GM18868 (cell line): ENCODE measurements around the gene ENTHD1.

ENCODE experiments used
- ATAC-seq: cut with Tn5 transposase; IDR thresholded peaks from one replicate; pipeline ENCODE4 v1.9.1; 2021; ENCODE audit warnings: mild to moderate bottlenecking, moderate library complexity; ENCODE audit not compliant: unreplicated experiment

The ENTHD1 gene

GRCh38 chr22:39893526-39893925, at the start of gene ENTHD1:
Gene ENTHD1, minus strand, starts transcription at chr22:39893760. Its CDS starts 6,012 bp downstream, at chr22:39887748.
- ATAC-seq: no peak

- no peak for ATAC-seq
These were observed 49.8 kb upstream of the ENTHD1 start for GRCh38 chr22:39943337-39943736.

- ATAC-seq: no peak
These were observed 49.1 kb upstream of the ENTHD1 start for GRCh38 chr22:39942439-39943230.

GRCh38 chr22:39941601-39942000, 48.0 kb upstream of the ENTHD1 start:
- no peak for ATAC-seq

- no peak for ATAC-seq
These were observed 47.3 kb upstream of the ENTHD1 start for GRCh38 chr22:39940757-39941305.

- ATAC-seq: no peak
These were observed 46.3 kb upstream of the ENTHD1 start for GRCh38 chr22:39939830-39940229.

- no peak for ATAC-seq
These were observed 45.0 kb upstream of the ENTHD1 start for GRCh38 chr22:39938509-39939111.

GRCh38 chr22:39937906-39938305, 44.3 kb upstream of the ENTHD1 start:
- ATAC-seq: no peak

- no peak for ATAC-seq
These were observed 43.1 kb upstream of the ENTHD1 start for GRCh38 chr22:39936523-39937145.

- ATAC-seq: no peak
These were observed 42.1 kb upstream of the ENTHD1 start for GRCh38 chr22:39935612-39936011.

GRCh38 chr22:39935116-39935515, 41.6 kb upstream of the ENTHD1 start:
- ATAC-seq: no peak

- ATAC-seq: no peak
These were observed 40.2 kb upstream of the ENTHD1 start for GRCh38 chr22:39933741-39934140.

- ATAC-seq: no peak
These were observed 39.5 kb upstream of the ENTHD1 start for GRCh38 chr22:39932918-39933649.

GRCh38 chr22:39932166-39932565, 38.6 kb upstream of the ENTHD1 start:
- ATAC-seq: no peak

- no peak for ATAC-seq
These were observed 37.7 kb upstream of the ENTHD1 start for GRCh38 chr22:39931251-39931650.

GRCh38 chr22:39928536-39929520, 35.3 kb upstream of the ENTHD1 start:
- no peak for ATAC-seq

- ATAC-seq: no peak
These were observed 34.0 kb upstream of the ENTHD1 start for GRCh38 chr22:39927544-39927943.

GRCh38 chr22:39926753-39927152, 33.2 kb upstream of the ENTHD1 start:
- no peak for ATAC-seq

GRCh38 chr22:39925909-39926679, 32.5 kb upstream of the ENTHD1 start:
- no peak for ATAC-seq
